Hematopoietic multipotent progenitor cell treated with erythropoietin and hydrocortisone succinate and interleukin-3 and kit ligand, for 8 days (in vitro differentiated cells): ENCODE results near the gene RELA.

Experiments used
- DNase-seq: peaks from one replicate; pipeline ENCODE4 v3.0.0-alpha.2; 2015

RELA gene

GRCh38 chr11:65629579-65629978 is 33.1 kb downstream of the RELA start:
- no peak for DNase-seq

GRCh38 chr11:65627202-65627601 is 35.5 kb downstream of the RELA start:
- no peak for DNase-seq

- DNase-seq, result peak; percentile 72
Observed at GRCh38 chr11:65625628-65626342, 36.9 kb downstream of the RELA start.

GRCh38 chr11:65624931-65625627 is 37.6 kb downstream of the RELA start:
- no peak for DNase-seq

GRCh38 chr11:65623852-65624616 is 38.7 kb downstream of the RELA start:
- DNase-seq, result no peak

GRCh38 chr11:65623177-65623576 is 39.5 kb downstream of the RELA start:
- DNase-seq, result no peak

- DNase-seq, result no peak
Observed at GRCh38 chr11:65622011-65622410, 40.7 kb downstream of the RELA start.

GRCh38 chr11:65621460-65621859 is 41.3 kb downstream of the RELA start:
- no peak for DNase-seq

GRCh38 chr11:65620666-65621065 is 42.0 kb downstream of the RELA start:
- no peak for DNase-seq

- no peak for DNase-seq
Observed at GRCh38 chr11:65619281-65619928, 43.3 kb downstream of the RELA start.

GRCh38 chr11:65618763-65619162 is 44.0 kb downstream of the RELA start:
- DNase-seq, result no peak

GRCh38 chr11:65617990-65618751 is 44.5 kb downstream of the RELA start:
- no peak for DNase-seq

GRCh38 chr11:65617136-65617850 is 45.4 kb downstream of the RELA start:
- DNase-seq, result no peak

- DNase-seq, result no peak
Observed at GRCh38 chr11:65616575-65617001, 46.1 kb downstream of the RELA start.

GRCh38 chr11:65615950-65616574 is 46.7 kb downstream of the RELA start:
- peak; percentile 32 for DNase-seq

GRCh38 chr11:65615229-65615949 is 47.3 kb downstream of the RELA start, which contains the start of gene PCNX3:
Gene PCNX3 (plus strand): TSS chr11:65615776. CDS start chr11:65616312, 536 bp downstream.
- peak; percentile 100 for DNase-seq

- DNase-seq, result no peak
Observed at GRCh38 chr11:65613091-65613928, 49.4 kb downstream of the RELA start.

GRCh38 chr11:65612691-65613090 is 50.0 kb downstream of the RELA start:
- DNase-seq, result no peak
